ENCODE measurements around the gene LPIN1. TPM values are rescaled to one million over a fixed set of nuclear protein-coding genes. Genes with fewer than 3 reads are reported as not detected.

LPIN1 gene
- total RNA-seq, 3 donors from 2014 or later: 29.7 to 38.4 (median 30.4) TPM

DNA sequence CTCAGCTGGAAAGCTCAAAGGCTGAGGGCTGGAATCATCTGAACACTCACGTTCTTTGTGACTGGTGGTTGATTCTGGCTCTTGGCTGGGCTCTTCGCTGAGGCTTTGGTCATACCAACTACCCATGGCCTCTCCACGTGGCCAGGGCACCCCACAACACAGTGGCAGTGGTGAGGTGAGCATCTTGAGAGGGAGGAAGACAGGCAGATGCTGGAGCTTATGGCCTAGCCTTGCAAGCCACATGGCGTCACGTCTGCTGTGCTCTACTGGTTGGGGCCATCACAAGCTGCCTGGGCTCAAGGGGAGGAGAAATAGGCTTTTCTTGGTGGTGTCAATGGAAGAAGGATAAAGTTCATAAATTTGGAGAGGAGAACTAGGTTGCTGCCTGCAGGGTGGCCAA lies 19.6 kb downstream of the LPIN1 start:
- Histone ChIP-seq H3K9me3 (no peaks in the 10 kb centered on the region), H3K4me1 (ENCODE audit: low read depth) (peaks cover 17% of the 10 kb centered on the region), H3K4me3 (no peak overlapping the region), H3K36me3 (ENCODE audit: low read depth) (no peaks in the 10 kb centered on the region)
- no peak for DNase-seq
- TF ChIP-seq CTCF (IDR thresholded peaks at IDR 0.05): no peak
- intact Hi-C loops (cut with DNase I, micrococcal nuclease): no loop called here
- ATAC-seq: no peak

GRCh38 chr2:11767779-11768178 lies 21.3 kb downstream of the LPIN1 start:
- Histone ChIP-seq H3K36me3 (ENCODE audit: low read depth) (no peaks in the 10 kb centered on the region), H3K4me3 (no peak overlapping the region), H3K9me3 (no peaks in the 10 kb centered on the region), H3K4me1 (ENCODE audit: low read depth) (peaks cover 7% of the 10 kb centered on the region)
- DNase-seq: no peak
- ATAC-seq: no peak
- intact Hi-C loops (cut with DNase I, micrococcal nuclease): no loop called here
- TF ChIP-seq CTCF (IDR thresholded peaks at IDR 0.05): no peak

DNA sequence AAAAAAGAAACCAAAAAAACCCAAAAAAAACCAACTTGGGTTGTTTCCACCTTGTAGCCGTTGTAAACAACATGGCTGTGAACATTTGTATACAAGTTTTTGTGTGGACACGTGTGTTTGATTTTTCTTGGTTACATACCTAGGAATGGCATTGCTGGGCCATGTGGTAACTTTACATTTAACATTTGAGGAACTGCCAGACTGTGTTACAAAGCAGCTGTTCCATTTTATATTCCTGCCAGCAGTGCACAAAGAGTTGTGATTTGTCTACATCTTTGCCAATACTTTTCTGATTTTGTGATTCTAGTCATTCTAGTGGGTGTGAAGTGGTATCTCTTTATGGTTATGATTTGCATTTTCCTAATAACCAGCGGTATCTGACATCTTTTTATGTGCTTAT lies 22.5 kb downstream of the LPIN1 start:
- no peak overlapping the region for H3K4me3 ChIP-seq
- ATAC-seq (no peak), DNase-seq (no peak)
- intact Hi-C loops (cut with DNase I, micrococcal nuclease): no loop called here
- H3K9me3 ChIP-seq: no peaks in the 10 kb centered on the region
- no peaks in the 10 kb centered on the region for H3K36me3 ChIP-seq (ENCODE audit: low read depth)
- no peak for TF ChIP-seq CTCF (IDR thresholded peaks at IDR 0.05)
- peaks cover 7% of the 10 kb centered on the region for H3K4me1 ChIP-seq (ENCODE audit: low read depth)

- DNase-seq: no peak
- no peak for ATAC-seq
- no peaks in the 10 kb centered on the region for H3K9me3 ChIP-seq
- H3K4me3 ChIP-seq: no peak overlapping the region
- intact Hi-C loops (cut with DNase I, micrococcal nuclease): no loop called here
- no peak for TF ChIP-seq CTCF (IDR thresholded peaks at IDR 0.05)
- no peaks in the 10 kb centered on the region for H3K36me3 ChIP-seq (ENCODE audit: low read depth)
- H3K4me1 ChIP-seq (ENCODE audit: low read depth): peaks cover 4% of the 10 kb centered on the region
Measured at GRCh38 chr2:11769516-11769915, 23.1 kb downstream of the LPIN1 start.

DNA sequence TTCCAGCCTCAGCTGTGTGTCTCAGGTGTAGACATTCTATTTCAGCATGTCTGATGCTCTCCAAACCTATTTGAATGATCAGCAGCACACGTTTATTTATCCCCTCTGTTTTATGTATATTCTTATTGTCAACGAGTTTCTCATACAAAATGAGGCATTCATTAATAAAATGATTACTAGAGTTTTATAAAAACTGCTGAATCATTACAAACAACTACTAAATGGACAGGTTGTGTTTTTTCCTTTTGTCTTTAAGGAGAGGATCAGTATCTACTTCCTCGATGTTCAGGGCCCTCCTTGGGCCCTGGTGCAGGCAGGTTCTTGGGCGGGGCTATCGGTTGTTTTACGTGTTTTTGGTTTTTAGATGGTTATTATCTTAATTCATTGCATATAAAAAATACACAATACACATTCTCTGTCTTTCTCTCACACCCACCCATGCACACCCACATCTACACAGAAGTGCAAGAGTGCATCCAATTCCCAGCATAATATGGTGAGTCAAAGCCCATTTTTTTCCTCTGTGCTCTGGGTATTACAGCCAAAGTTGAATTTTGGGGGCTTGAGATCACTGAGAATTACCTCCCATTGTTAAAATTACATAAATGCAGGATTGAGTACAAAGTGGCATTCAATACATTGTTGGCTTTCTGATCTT lies 24.2 kb downstream of the LPIN1 start:
- DNase-seq: no peak
- no peaks in the 10 kb centered on the region for H3K4me1 ChIP-seq (ENCODE audit: low read depth)
- no peak for ATAC-seq
- H3K36me3 ChIP-seq (ENCODE audit: low read depth): no peaks in the 10 kb centered on the region
- no peaks in the 10 kb centered on the region for H3K9me3 ChIP-seq
- intact Hi-C loops (cut with DNase I, micrococcal nuclease): no loop called here
- H3K4me3 ChIP-seq: no peak overlapping the region
- no peak for TF ChIP-seq CTCF (IDR thresholded peaks at IDR 0.05)

Data from mucosa of descending colon (tissue), 3 donors.